ENCODE data around the gene KIF1B.

DNA sequence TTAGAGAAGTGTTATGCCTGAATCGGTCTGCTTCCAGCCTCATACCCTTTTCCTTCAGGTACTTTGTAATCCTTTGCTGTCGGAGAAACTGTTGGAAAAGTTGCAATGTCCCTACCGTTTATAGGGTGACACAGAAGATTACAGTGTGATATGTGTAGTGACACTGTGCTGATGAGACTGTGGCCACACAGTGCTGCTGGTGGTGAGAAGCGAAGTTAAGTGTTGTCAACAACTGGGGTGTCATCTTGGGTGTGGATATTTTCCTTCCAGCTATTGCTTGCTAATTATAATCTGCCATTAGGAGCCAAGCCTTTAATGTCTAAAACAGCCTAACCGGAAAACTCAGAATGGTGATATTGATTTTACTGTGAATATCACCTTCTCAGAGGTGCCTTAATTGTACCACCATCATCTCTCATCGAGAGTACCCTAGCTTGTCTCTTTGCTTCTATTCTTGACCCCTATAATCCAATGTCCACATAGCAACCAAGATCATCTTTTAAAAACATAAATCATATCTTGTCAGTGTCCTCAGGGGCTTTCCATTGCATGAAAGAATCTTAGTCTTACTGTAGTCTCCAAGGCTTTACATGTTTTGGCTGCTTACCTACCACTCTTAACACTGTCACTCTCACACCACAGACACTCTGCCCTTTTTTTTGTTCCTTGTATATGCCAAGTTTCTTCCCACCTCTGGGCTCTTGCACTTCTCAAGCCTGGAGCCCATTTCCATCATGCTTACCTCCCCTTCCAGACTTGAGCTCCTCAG lies 99.1 kb downstream of the KIF1B start:
- TF ChIP-seq, protein P1, sequence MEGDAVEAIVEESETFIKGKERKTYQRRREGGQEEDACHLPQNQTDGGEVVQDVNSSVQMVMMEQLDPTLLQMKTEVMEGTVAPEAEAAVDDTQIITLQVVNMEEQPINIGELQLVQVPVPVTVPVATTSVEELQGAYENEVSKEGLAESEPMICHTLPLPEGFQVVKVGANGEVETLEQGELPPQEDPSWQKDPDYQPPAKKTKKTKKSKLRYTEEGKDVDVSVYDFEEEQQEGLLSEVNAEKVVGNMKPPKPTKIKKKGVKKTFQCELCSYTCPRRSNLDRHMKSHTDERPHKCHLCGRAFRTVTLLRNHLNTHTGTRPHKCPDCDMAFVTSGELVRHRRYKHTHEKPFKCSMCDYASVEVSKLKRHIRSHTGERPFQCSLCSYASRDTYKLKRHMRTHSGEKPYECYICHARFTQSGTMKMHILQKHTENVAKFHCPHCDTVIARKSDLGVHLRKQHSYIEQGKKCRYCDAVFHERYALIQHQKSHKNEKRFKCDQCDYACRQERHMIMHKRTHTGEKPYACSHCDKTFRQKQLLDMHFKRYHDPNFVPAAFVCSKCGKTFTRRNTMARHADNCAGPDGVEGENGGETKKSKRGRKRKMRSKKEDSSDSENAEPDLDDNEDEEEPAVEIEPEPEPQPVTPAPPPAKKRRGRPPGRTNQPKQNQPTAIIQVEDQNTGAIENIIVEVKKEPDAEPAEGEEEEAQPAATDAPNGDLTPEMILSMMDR (IDR thresholded peaks at IDR 0.05): no peak
- no peak for TF ChIP-seq ZFX (IDR thresholded peaks at IDR 0.05; ENCODE audit: borderline replicate concordance)

All from 22Rv1 (cell line).